GM23338 (cell line): Measurements from ENCODE around the gene EMILIN2. TPM values are rescaled to one million over a fixed set of nuclear protein-coding genes. Genes with fewer than 3 reads are reported as not detected.

Experiments used
- ATAC-seq: fragments of 200-7000 bp; cut with Tn5 transposase; 3 replicates; pipeline ENCODE4 v1.9.1; 2020
- DNase-seq: peaks from one replicate; pipeline ENCODE4 v3.0.0-alpha.2; 2015; ENCODE audit warnings: low spot score
- H2AFZ ChIP-seq: fragments of 200-600 bp; sonication (generic); 2 replicates; pipeline ENCODE4 v1.8.0; 2016; ENCODE audit warnings: antibody characterized with exemption, mild to moderate bottlenecking, moderate library complexity
- H3F3A ChIP-seq: fragments of 200-600 bp; sonication (generic); replicated peaks from 2 replicates; pipeline ENCODE4 v1.8.0; 2017; ENCODE audit warnings: antibody characterized with exemption, mixed run types, low read depth
- H3K27ac ChIP-seq: fragments of 200-600 bp; sonication (generic); 2 replicates; pipeline ENCODE4 v1.6.1; 2016; ENCODE audit warnings: low read depth
- H3K27me3 ChIP-seq: fragments of 200-600 bp; sonication (generic); 2 replicates; pipeline ENCODE4 v1.8.0; 2016; ENCODE audit warnings: mild to moderate bottlenecking, mixed run types, moderate library complexity; ENCODE audit not compliant: insufficient read depth
- H3K36me3 ChIP-seq: fragments of 200-600 bp; sonication (generic); 2 replicates; pipeline ENCODE4 v1.8.0; 2016; ENCODE audit warnings: mild to moderate bottlenecking; ENCODE audit not compliant: insufficient read depth
- H3K4me1 ChIP-seq: fragments of 200-600 bp; sonication (generic); 2 replicates; pipeline ENCODE4 v1.8.0; 2016; ENCODE audit warnings: mild to moderate bottlenecking, moderate library complexity; ENCODE audit not compliant: insufficient read depth
- H3K4me2 ChIP-seq: fragments of 200-600 bp; sonication (generic); 2 replicates; pipeline ENCODE4 v1.7.1; 2017; ENCODE audit warnings: mixed run types
- H3K4me3 ChIP-seq: fragments of 200-600 bp; sonication (generic); 2 replicates; pipeline ENCODE4 v1.6.1; 2016; ENCODE audit warnings: mixed run types
- H3K79me2 ChIP-seq: fragments of 200-600 bp; sonication (generic); replicated peaks from 2 replicates; pipeline ENCODE4 v1.8.0; 2017; ENCODE audit warnings: mild to moderate bottlenecking; ENCODE audit not compliant: insufficient read depth
- H3K9me2 ChIP-seq: fragments of 200-600 bp; sonication (generic); 2 replicates; pipeline ENCODE4 v1.8.0; 2017; ENCODE audit not compliant: insufficient read depth
- H4K20me1 ChIP-seq: fragments of 200-600 bp; sonication (generic); replicated peaks from 2 replicates; pipeline ENCODE4 v1.8.0; 2017; ENCODE audit warnings: mild to moderate bottlenecking; ENCODE audit not compliant: insufficient read depth
- H3K27ac Mint-ChIP-seq: 2 replicates; pipeline ENCODE4 v1.8.0; 2020; ENCODE audit warnings: inconsistent platforms, mild to moderate bottlenecking, moderate library complexity, mixed read lengths
- H3K27me3 Mint-ChIP-seq: 3 replicates; pipeline ENCODE4 v1.8.0; 2022; ENCODE audit warnings: low read depth, mild to moderate bottlenecking, moderate library complexity, mixed read lengths, inconsistent platforms; ENCODE audit not compliant: insufficient read depth, poor library complexity
- H3K36me3 Mint-ChIP-seq: 3 replicates; pipeline ENCODE4 v1.8.0; 2021; ENCODE audit warnings: low read depth, mild to moderate bottlenecking, inconsistent platforms, moderate library complexity, mixed read lengths
- H3K4me1 Mint-ChIP-seq: 3 replicates; pipeline ENCODE4 v1.8.0; 2020; ENCODE audit warnings: mild to moderate bottlenecking, inconsistent platforms, mixed read lengths
- H3K4me3 Mint-ChIP-seq: 3 replicates; pipeline ENCODE4 v1.8.0; 2021; ENCODE audit warnings: moderate library complexity, mild to moderate bottlenecking, inconsistent platforms, mixed read lengths
- H3K9me3 Mint-ChIP-seq: 3 replicates; pipeline ENCODE4 v1.8.0; 2020; ENCODE audit warnings: moderate library complexity, mild to moderate bottlenecking, inconsistent platforms, mixed read lengths
- CREB1 ChIP-seq: fragments of 250-450 bp; sonication (Bioruptor Pico); IDR thresholded peaks from 2 replicates; pipeline ENCODE4 v1.5.0; 2020; ENCODE audit warnings: low read depth, mild to moderate bottlenecking, moderate library complexity
- EZH2 ChIP-seq: fragments of 200-600 bp; sonication (generic); IDR thresholded peaks from one replicate; pipeline ENCODE4 v1.8.0; 2017; ENCODE audit warnings: antibody characterized with exemption, mild to moderate bottlenecking, low read depth; ENCODE audit not compliant: unreplicated experiment
- JUNB ChIP-seq: IDR thresholded peaks from one replicate; pipeline ENCODE4 v1.6.1; 2016; ENCODE audit warnings: antibody characterized with exemption; ENCODE audit not compliant: unreplicated experiment
- NANOG ChIP-seq: IDR thresholded peaks from 2 replicates; pipeline ENCODE4 v1.6.1; 2016; ENCODE audit warnings: antibody characterized with exemption, borderline replicate concordance
- STAT1 ChIP-seq: IDR thresholded peaks from one replicate; pipeline ENCODE4 v1.6.1; 2016; ENCODE audit warnings: antibody characterized with exemption; ENCODE audit not compliant: unreplicated experiment
- ZNF114 ChIP-seq: fragments of 250-450 bp; sonication (Bioruptor Pico); IDR thresholded peaks from 2 replicates; pipeline ENCODE4 v1.5.0; 2020; ENCODE audit warnings: mild to moderate bottlenecking, moderate library complexity
- ZNF331 ChIP-seq: fragments of 250-450 bp; sonication (Bioruptor Pico); IDR thresholded peaks from 2 replicates; pipeline ENCODE4 v1.5.0; 2020; ENCODE audit warnings: low read depth, mild to moderate bottlenecking, moderate library complexity
- polyA plus RNA-seq: library from polyadenylated mRNA; unstranded; fragments of >200 nt; fragmentation: Nextera tagmentation; extraction: Ambion mirVana; gene quantifications from 2 replicates; pipeline ENCODE4 v1.2.1, GENCODE V29; 2016
- total RNA-seq: library from RNA; depleted of rRNA; stranded (reverse); fragments of >200 nt; shearing (Covaris generic); gene quantifications from 2 replicates; pipeline ENCODE4 v1.2.3, GENCODE V29; 2014
- TF ChIP-seq, protein P1 (sequence below): fragments of 250-450 bp; sonication (Bioruptor Pico); IDR thresholded peaks from 2 replicates; pipeline ENCODE4 v1.5.0; 2020; ENCODE audit warnings: mild to moderate bottlenecking, moderate library complexity
- TF ChIP-seq, protein P2 (sequence below): IDR thresholded peaks from one replicate; pipeline ENCODE4 v1.6.1; 2018; ENCODE audit warnings: antibody characterized with exemption; ENCODE audit not compliant: unreplicated experiment
- TF ChIP-seq, protein P3 (sequence below): IDR thresholded peaks from 2 replicates; pipeline ENCODE4 v1.6.1; 2016; ENCODE audit warnings: antibody characterized with exemption
- TF ChIP-seq, protein P4 (sequence below), 2 experiments: fragments of 200-600 bp in 1 of 2; sonication (generic) in 1 of 2; conservative IDR thresholded peaks; 2 replicates each; pipeline versions ENCODE4 v1.5.1 to v1.6.1; 2016 to 2017; ENCODE audit warnings: antibody characterized with exemption in 2 of 2, low read depth in 2 of 2, mild to moderate bottlenecking in 2 of 2, moderate library complexity in 1 of 2

Gene EMILIN2
- total and polyA plus RNA-seq, 2 experiments from 2014 or later, result 3.0 to 11.6 TPM

DNA sequence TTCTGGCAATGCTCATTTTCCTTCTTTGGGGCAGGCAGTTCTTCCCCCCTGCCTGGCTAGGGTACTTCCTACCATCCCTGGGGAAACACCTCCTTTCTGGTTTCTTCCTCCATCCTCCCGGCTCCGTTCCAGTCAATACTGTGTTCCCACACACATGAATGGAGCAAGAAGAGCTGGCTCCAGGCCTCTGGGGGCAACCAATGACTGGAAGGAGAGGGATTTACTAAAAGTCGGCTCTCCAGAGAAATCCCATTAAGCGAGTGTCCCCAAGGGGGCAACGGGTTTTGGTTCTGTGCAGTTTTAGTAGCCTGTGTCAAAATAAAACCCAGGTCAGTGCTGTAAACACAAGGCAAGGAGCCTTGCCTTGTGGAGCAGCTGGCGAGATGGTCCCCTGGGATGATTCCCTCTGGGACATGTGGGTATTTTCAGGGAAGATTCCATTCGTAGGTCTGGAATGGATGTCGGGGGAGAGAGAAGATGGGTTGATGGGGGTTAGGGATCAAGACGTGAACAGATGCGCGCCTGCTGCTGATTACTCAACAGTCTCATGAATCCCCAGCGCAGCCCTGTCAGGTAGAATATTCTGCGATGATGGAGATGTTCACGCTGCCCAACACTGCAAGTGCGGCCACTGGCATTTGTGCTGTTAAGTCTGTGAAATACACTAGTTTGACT lies 32.0 kb downstream of the EMILIN2 start (continued):
- TF ChIP-seq, protein P1, sequence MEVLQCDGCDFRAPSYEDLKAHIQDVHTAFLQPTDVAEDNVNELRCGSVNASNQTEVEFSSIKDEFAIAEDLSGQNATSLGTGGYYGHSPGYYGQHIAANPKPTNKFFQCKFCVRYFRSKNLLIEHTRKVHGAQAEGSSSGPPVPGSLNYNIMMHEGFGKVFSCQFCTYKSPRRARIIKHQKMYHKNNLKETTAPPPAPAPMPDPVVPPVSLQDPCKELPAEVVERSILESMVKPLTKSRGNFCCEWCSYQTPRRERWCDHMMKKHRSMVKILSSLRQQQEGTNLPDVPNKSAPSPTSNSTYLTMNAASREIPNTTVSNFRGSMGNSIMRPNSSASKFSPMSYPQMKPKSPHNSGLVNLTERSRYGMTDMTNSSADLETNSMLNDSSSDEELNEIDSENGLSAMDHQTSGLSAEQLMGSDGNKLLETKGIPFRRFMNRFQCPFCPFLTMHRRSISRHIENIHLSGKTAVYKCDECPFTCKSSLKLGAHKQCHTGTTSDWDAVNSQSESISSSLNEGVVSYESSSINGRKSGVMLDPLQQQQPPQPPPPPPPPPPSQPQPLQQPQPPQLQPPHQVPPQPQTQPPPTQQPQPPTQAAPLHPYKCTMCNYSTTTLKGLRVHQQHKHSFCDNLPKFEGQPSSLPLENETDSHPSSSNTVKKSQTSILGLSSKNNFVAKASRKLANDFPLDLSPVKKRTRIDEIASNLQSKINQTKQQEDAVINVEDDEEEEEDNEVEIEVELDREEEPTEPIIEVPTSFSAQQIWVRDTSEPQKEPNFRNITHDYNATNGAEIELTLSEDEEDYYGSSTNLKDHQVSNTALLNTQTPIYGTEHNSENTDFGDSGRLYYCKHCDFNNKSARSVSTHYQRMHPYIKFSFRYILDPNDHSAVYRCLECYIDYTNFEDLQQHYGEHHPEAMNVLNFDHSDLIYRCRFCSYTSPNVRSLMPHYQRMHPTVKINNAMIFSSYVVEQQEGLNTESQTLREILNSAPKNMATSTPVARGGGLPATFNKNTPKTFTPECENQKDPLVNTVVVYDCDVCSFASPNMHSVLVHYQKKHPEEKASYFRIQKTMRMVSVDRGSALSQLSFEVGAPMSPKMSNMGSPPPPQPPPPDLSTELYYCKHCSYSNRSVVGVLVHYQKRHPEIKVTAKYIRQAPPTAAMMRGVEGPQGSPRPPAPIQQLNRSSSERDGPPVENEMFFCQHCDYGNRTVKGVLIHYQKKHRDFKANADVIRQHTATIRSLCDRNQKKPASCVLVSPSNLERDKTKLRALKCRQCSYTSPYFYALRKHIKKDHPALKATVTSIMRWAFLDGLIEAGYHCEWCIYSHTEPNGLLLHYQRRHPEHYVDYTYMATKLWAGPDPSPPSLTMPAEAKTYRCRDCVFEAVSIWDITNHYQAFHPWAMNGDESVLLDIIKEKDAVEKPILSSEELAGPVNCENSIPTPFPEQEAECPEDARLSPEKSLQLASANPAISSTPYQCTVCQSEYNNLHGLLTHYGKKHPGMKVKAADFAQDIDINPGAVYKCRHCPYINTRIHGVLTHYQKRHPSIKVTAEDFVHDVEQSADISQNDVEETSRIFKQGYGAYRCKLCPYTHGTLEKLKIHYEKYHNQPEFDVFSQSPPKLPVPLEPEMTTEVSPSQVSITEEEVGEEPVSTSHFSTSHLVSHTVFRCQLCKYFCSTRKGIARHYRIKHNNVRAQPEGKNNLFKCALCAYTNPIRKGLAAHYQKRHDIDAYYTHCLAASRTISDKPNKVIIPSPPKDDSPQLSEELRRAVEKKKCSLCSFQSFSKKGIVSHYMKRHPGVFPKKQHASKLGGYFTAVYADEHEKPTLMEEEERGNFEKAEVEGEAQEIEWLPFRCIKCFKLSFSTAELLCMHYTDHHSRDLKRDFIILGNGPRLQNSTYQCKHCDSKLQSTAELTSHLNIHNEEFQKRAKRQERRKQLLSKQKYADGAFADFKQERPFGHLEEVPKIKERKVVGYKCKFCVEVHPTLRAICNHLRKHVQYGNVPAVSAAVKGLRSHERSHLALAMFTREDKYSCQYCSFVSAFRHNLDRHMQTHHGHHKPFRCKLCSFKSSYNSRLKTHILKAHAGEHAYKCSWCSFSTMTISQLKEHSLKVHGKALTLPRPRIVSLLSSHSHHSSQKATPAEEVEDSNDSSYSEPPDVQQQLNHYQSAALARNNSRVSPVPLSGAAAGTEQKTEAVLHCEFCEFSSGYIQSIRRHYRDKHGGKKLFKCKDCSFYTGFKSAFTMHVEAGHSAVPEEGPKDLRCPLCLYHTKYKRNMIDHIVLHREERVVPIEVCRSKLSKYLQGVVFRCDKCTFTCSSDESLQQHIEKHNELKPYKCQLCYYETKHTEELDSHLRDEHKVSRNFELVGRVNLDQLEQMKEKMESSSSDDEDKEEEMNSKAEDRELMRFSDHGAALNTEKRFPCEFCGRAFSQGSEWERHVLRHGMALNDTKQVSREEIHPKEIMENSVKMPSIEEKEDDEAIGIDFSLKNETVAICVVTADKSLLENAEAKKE (CRISPR knock-in tag), result no peak

DNA sequence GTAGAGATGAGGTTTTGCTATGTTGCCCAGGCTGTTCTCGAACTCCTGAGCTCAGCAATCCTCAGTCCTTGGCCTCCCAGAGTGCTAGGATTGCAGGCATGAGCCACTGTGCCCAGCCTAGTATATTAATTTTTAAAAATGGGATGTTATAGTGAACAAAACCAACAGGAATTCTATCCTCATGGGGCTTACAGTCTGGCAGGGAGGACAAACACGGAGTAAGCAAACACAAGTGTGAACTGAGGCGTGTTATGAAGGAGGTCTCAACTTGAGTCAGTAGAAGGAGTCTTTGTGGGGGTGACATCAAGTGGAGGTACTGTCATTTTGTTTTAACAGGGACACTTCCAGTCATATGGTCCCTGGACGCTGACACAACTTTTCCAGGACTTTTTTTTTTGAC lies 33.1 kb downstream of the EMILIN2 start:
- H3K4me3 Mint-ChIP-seq, result no peak overlapping the region
- Histone ChIP-seq H3K9me2 (no peaks in the 10 kb centered on the region), H3K4me2 (no peak overlapping the region), H4K20me1 (no peaks in the 10 kb centered on the region), H3K27ac (no peak overlapping the region), H3F3A (no peaks in the 10 kb centered on the region), H3K27me3 (no peaks in the 10 kb centered on the region), H2AFZ (peak overlapping the region; percentile 69; the same call in 1 of the 2 replicates), H3K36me3 (no peaks in the 10 kb centered on the region), H3K4me3 (no peak overlapping the region), H3K79me2 (no peaks in the 10 kb centered on the region), H3K4me1 (no peaks in the 10 kb centered on the region)
- peaks cover 4% of the 10 kb centered on the region for H3K27me3 Mint-ChIP-seq
- H3K4me1 Mint-ChIP-seq, result peaks cover 10% of the 10 kb centered on the region
- no peak for DNase-seq
- no peaks in the 10 kb centered on the region for H3K9me3 Mint-ChIP-seq
- H3K27ac Mint-ChIP-seq, result no peak overlapping the region
- no peaks in the 10 kb centered on the region for H3K36me3 Mint-ChIP-seq
- ATAC-seq, result no peak
- TF ChIP-seq, protein P2, sequence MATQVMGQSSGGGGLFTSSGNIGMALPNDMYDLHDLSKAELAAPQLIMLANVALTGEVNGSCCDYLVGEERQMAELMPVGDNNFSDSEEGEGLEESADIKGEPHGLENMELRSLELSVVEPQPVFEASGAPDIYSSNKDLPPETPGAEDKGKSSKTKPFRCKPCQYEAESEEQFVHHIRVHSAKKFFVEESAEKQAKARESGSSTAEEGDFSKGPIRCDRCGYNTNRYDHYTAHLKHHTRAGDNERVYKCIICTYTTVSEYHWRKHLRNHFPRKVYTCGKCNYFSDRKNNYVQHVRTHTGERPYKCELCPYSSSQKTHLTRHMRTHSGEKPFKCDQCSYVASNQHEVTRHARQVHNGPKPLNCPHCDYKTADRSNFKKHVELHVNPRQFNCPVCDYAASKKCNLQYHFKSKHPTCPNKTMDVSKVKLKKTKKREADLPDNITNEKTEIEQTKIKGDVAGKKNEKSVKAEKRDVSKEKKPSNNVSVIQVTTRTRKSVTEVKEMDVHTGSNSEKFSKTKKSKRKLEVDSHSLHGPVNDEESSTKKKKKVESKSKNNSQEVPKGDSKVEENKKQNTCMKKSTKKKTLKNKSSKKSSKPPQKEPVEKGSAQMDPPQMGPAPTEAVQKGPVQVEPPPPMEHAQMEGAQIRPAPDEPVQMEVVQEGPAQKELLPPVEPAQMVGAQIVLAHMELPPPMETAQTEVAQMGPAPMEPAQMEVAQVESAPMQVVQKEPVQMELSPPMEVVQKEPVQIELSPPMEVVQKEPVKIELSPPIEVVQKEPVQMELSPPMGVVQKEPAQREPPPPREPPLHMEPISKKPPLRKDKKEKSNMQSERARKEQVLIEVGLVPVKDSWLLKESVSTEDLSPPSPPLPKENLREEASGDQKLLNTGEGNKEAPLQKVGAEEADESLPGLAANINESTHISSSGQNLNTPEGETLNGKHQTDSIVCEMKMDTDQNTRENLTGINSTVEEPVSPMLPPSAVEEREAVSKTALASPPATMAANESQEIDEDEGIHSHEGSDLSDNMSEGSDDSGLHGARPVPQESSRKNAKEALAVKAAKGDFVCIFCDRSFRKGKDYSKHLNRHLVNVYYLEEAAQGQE, result no peak
- TF ChIP-seq, protein P3, sequence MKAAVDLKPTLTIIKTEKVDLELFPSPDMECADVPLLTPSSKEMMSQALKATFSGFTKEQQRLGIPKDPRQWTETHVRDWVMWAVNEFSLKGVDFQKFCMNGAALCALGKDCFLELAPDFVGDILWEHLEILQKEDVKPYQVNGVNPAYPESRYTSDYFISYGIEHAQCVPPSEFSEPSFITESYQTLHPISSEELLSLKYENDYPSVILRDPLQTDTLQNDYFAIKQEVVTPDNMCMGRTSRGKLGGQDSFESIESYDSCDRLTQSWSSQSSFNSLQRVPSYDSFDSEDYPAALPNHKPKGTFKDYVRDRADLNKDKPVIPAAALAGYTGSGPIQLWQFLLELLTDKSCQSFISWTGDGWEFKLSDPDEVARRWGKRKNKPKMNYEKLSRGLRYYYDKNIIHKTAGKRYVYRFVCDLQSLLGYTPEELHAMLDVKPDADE, result no peak
- TF ChIP-seq CREB1 (CRISPR knock-in tag) (no peak), STAT1 (no peak), NANOG (no peak), ZNF114 (CRISPR knock-in tag) (no peak), ZNF331 (CRISPR knock-in tag) (no peak), JUNB (no peak), EZH2 (no peak)
- TF ChIP-seq, protein P4, sequence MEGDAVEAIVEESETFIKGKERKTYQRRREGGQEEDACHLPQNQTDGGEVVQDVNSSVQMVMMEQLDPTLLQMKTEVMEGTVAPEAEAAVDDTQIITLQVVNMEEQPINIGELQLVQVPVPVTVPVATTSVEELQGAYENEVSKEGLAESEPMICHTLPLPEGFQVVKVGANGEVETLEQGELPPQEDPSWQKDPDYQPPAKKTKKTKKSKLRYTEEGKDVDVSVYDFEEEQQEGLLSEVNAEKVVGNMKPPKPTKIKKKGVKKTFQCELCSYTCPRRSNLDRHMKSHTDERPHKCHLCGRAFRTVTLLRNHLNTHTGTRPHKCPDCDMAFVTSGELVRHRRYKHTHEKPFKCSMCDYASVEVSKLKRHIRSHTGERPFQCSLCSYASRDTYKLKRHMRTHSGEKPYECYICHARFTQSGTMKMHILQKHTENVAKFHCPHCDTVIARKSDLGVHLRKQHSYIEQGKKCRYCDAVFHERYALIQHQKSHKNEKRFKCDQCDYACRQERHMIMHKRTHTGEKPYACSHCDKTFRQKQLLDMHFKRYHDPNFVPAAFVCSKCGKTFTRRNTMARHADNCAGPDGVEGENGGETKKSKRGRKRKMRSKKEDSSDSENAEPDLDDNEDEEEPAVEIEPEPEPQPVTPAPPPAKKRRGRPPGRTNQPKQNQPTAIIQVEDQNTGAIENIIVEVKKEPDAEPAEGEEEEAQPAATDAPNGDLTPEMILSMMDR (conservative IDR thresholded peaks at IDR 0.05; ENCODE audit: low read depth in 2 of 2), result no peak
